Neuronal stem cell (in vitro differentiated cells): ENCODE data around the gene HLA-DQB1.
"Not testable (repeated sequence)": the region's sequence is repeated elsewhere in the genome, so short reads cannot be mapped to it uniquely, and the experiment has no call there.

ENCODE experiments used
- DNase-seq: peaks from one replicate; pipeline ENCODE4 v3.0.0-alpha.2; 2013; ENCODE audit warnings: low spot score
- H2AFZ ChIP-seq: one replicate; pipeline ENCODE4 v1.6.1; 2013; ENCODE audit warnings: mild to moderate bottlenecking, low read length, inconsistent platforms
- H2AK5ac ChIP-seq: 2 replicates; pipeline ENCODE4 v1.6.1; 2013; ENCODE audit warnings: low read depth, mild to moderate bottlenecking, inconsistent platforms, low read length, moderate library complexity, mixed read lengths
- H2BK120ac ChIP-seq: 2 replicates; pipeline ENCODE4 v1.6.1; 2013; ENCODE audit warnings: low read depth, mild to moderate bottlenecking, inconsistent platforms, low read length, moderate library complexity, mixed read lengths
- H2BK12ac ChIP-seq: one replicate; pipeline ENCODE4 v1.6.1; 2013; ENCODE audit warnings: low read length, inconsistent platforms
- H2BK15ac ChIP-seq: 2 replicates; pipeline ENCODE4 v1.6.1; 2013; ENCODE audit warnings: mild to moderate bottlenecking, low read length, inconsistent platforms, mixed read lengths
- H2BK5ac ChIP-seq: one replicate; pipeline ENCODE4 v1.6.1; 2013; ENCODE audit warnings: inconsistent platforms, mild to moderate bottlenecking, low read length, moderate library complexity
- H3K14ac ChIP-seq: one replicate; pipeline ENCODE4 v1.6.1; 2013; ENCODE audit warnings: low read length, inconsistent platforms
- H3K18ac ChIP-seq: 2 replicates; pipeline ENCODE4 v1.6.1; 2013; ENCODE audit warnings: low read length, inconsistent platforms
- H3K23ac ChIP-seq: 2 replicates; pipeline ENCODE4 v1.6.1; 2013; ENCODE audit warnings: low read depth, mild to moderate bottlenecking, mixed read lengths, low read length, inconsistent platforms; ENCODE audit not compliant: poor library complexity
- H3K27ac ChIP-seq: replicated peaks from 3 replicates; pipeline ENCODE4 v1.5.1; 2013; ENCODE audit warnings: low read length, inconsistent platforms
- H3K27me3 ChIP-seq, 3 experiments: 2 replicates each; pipeline ENCODE4 v1.6.1; 2013; ENCODE audit warnings: low read length in 3 of 3, mild to moderate bottlenecking in 2 of 3, inconsistent platforms in 1 of 3, low read depth in 1 of 3, mixed read lengths in 1 of 3, moderate library complexity in 1 of 3; ENCODE audit not compliant: control insufficient read depth in 3 of 3, insufficient read depth in 3 of 3
- H3K36me3 ChIP-seq, 2 donors: replicated peaks in 1 of 2; 2 replicates each; pipeline ENCODE4 v1.6.1; 2013; ENCODE audit warnings: low read length in 2 of 2; ENCODE audit not compliant: control insufficient read depth in 2 of 2, insufficient read depth in 2 of 2
- H3K4ac ChIP-seq: 2 replicates; pipeline ENCODE4 v1.6.1; 2013; ENCODE audit warnings: inconsistent platforms, mild to moderate bottlenecking, low read length, moderate library complexity
- H3K4me1 ChIP-seq, 2 donors: 1 replicate in 1 of 2; 2 replicates in 1 of 2; pipeline ENCODE4 v1.6.1; 2013; ENCODE audit warnings: low read length in 2 of 2, low read depth in 1 of 2; ENCODE audit not compliant: control insufficient read depth in 2 of 2, insufficient read depth in 1 of 2
- H3K4me2 ChIP-seq: one replicate; pipeline ENCODE4 v1.6.1; 2013; ENCODE audit warnings: mild to moderate bottlenecking, low read length, inconsistent platforms; ENCODE audit not compliant: insufficient read depth, poor library complexity, severe bottlenecking
- H3K4me3 ChIP-seq, 2 donors: 2 replicates each; pipeline ENCODE4 v1.5.1; 2013; ENCODE audit warnings: low read length in 2 of 2, mild to moderate bottlenecking in 2 of 2, inconsistent platforms in 1 of 2, moderate library complexity in 1 of 2
- H3K79me1 ChIP-seq: one replicate; pipeline ENCODE4 v1.6.1; 2013; ENCODE audit warnings: low read depth, mild to moderate bottlenecking, inconsistent platforms, low read length, moderate library complexity
- H3K9ac ChIP-seq: one replicate; pipeline ENCODE4 v1.6.1; 2013; ENCODE audit warnings: mild to moderate bottlenecking, low read depth, low read length, inconsistent platforms; ENCODE audit not compliant: poor library complexity
- H3K9me3 ChIP-seq, 2 donors: replicated peaks in 1 of 2; 2 replicates each; pipeline versions ENCODE3 to v1.6.1; 2013; ENCODE audit warnings: low read length in 2 of 2, mild to moderate bottlenecking in 2 of 2, inconsistent platforms in 1 of 2, low read depth in 1 of 2, mixed read lengths in 1 of 2, moderate library complexity in 1 of 2; ENCODE audit not compliant: control insufficient read depth in 2 of 2, insufficient read depth in 1 of 2
- H4K8ac ChIP-seq: one replicate; pipeline ENCODE4 v1.6.1; 2013; ENCODE audit warnings: low read depth, mild to moderate bottlenecking, inconsistent platforms, low read length, moderate library complexity
- H4K91ac ChIP-seq: one replicate; pipeline ENCODE4 v1.6.1; 2013; ENCODE audit warnings: low read length, low read depth, mild to moderate bottlenecking, inconsistent platforms; ENCODE audit not compliant: poor library complexity
- WGBS, 2 donors: extraction: QIAGEN DNeasy Blood & Tissue Kit; methylation state at CpG; one replicate each; pipeline ENCODE4 v1.1.7; 2013; ENCODE audit warnings: missing lambda C conversion rate in 2 of 2, mixed read lengths in 1 of 2; ENCODE audit not compliant: insufficient read length in 2 of 2, insufficient replicate concordance in 1 of 2; ENCODE audit errors: extremely low coverage in 2 of 2; 5-methylcytosine and 5-hydroxymethylcytosine counted together

The HLA-DQB1 gene

DNA sequence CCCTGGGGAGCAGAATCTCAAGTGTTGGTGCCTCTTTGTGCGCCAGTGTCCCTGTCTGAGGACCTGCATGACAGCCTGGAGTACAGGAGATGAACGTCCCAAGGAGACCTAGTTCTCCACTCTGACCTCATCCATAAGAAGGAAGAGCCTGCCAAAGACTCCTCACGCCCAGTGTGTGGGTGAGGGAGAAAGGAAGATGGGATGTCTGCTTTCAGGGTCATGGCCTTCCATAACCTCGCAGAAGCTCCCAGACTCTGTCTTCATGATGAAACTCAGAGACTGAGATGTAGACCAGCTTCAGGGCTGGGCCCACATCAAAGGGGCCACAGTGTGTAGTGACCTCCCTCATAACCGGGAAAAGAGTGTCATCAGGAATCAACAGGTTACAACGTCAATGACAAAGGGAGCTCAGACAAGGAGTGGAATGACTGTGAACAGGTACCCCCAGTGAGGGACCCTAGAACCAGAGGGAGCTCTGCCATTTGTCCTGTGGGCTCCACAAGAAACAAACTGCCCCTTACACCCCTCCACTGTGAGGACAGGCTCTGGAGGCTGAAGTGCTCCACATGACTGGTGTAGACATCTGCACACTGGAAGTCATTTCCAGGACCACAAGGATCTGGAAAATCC lies 8.1 kb downstream of the HLA-DQB1 start:
- no CpG with 5 or more reads among the region's 6 CpGs for WGBS, 2 donors
- Histone ChIP-seq H3K18ac (no peak overlapping the region), H2BK15ac (no peak overlapping the region), H3K79me1 (no peaks in the 10 kb centered on the region), H3K36me3 (no peaks in the 10 kb centered on the region), H2BK5ac (no peak overlapping the region), H3K4me3 (no peak overlapping the region), H3K4ac (no peak overlapping the region), H3K27ac (no peak overlapping the region), H2BK12ac (no peak overlapping the region), H3K27me3 (peaks cover 0 to 5% (median 0%) of the 10 kb centered on the region in 3 experiments), H4K91ac (no peak overlapping the region), H2AK5ac (no peak overlapping the region), H2BK120ac (no peak overlapping the region), H2AFZ (no peak overlapping the region), H3K4me2 (no peak overlapping the region), H3K23ac (no peak overlapping the region), H3K4me1 (no peaks in the 10 kb centered on the region), H3K9ac (no peak overlapping the region), H3K9me3 (no peaks in the 10 kb centered on the region), H4K8ac (no peak overlapping the region), H3K14ac (no peak overlapping the region)
- no peak for DNase-seq

DNA sequence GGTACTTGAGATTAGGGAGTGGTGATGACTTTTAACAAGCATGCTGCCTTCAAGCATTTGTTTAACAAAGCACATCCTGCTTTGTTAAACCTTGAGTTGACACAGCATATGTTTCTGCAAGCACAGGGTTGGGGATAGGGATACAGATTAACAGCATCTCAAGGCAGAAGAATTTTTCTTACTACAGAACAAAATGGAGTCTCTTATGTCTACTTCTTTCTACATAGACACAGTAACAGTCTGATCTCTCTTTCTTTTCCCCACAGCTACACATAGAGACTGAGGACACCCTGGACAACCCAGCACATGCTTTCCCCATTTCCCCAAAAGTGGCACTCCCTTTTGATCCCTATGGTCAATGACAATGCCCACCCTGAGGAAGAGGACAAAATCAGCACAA lies 8.6 kb downstream of the HLA-DQB1 start:
- not testable (repeated sequence) for H4K91ac ChIP-seq, H3K4me3 ChIP-seq, H3K79me1 ChIP-seq, H2AFZ ChIP-seq, H3K14ac ChIP-seq, H2BK15ac ChIP-seq, H3K36me3 ChIP-seq, H2BK120ac ChIP-seq, H3K23ac ChIP-seq, H3K27me3 ChIP-seq, H3K4me2 ChIP-seq, H3K4me1 ChIP-seq, DNase-seq, H3K9me3 ChIP-seq, H3K4ac ChIP-seq, H3K9ac ChIP-seq, H4K8ac ChIP-seq, H3K18ac ChIP-seq, H2BK12ac ChIP-seq, H2BK5ac ChIP-seq, H3K27ac ChIP-seq, H2AK5ac ChIP-seq

DNA sequence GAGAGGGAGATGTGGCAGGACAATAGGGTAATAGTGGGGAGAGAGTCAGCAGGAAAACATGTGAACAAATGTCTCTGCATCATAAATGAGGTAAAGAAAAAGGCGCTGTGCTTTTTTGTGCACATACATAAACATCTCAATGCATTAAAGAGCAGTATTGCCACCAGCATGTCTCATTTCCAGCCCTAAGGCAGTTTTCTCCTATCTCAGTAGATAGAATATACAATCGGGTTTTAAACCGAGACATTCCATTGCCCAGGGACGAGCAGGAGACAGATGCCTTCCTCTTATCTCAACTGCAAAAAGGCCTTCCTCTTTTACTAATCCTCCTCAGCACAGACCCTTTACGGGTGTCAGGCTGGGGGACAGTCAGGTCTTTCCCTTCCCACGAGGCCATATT lies 9.1 kb downstream of the HLA-DQB1 start:
- H3K4me2 ChIP-seq, H3K9me3 ChIP-seq, H4K8ac ChIP-seq, H2BK15ac ChIP-seq, H2BK12ac ChIP-seq, H3K18ac ChIP-seq, H3K9ac ChIP-seq, H3K4ac ChIP-seq, H3K79me1 ChIP-seq, H2BK5ac ChIP-seq, H2AFZ ChIP-seq, H3K4me3 ChIP-seq, H3K36me3 ChIP-seq, H3K27me3 ChIP-seq, H2AK5ac ChIP-seq, H2BK120ac ChIP-seq, H3K27ac ChIP-seq, H3K14ac ChIP-seq, H4K91ac ChIP-seq, DNase-seq, H3K4me1 ChIP-seq, H3K23ac ChIP-seq: not testable (repeated sequence)
- no CpG with 5 or more reads among the region's 6 CpGs for WGBS, 2 donors

DNA sequence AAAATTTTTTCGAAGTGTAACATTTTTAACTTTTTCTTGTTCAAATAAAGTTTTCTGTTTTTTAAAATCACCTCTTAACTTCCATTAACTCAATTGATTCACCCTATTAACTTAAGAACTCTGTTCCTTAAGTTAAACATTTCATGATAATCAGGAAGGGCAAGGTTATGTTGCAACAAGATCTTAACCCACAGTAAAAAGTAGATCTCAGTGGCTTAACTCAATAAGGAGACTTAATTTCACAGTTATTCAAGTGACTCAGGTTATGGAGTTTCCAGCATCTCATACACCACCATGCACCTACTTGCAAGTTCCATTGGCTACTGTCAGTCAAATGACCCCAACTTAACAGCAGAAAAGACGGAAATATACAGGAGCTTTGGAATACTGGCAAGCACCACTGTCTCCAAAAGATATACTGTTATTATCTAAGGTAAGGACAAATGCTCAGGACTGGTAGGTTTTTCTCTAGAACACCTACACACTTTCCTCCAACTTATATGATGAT lies 11.2 kb downstream of the HLA-DQB1 start:
- H2BK15ac ChIP-seq: no peak overlapping the region
- H3K27ac ChIP-seq: no peak overlapping the region
- no peak overlapping the region for H3K18ac ChIP-seq
- no peak overlapping the region for H3K4me3 ChIP-seq
- no peak overlapping the region for H2AK5ac ChIP-seq
- no peak overlapping the region for H2BK5ac ChIP-seq
- WGBS, 2 donors: no CpG with 5 or more reads among the region's 2 CpGs
- no peaks in the 10 kb centered on the region for H3K9me3 ChIP-seq
- no peak for DNase-seq
- H4K8ac ChIP-seq: no peak overlapping the region
- no peak overlapping the region for H2AFZ ChIP-seq
- H3K4ac ChIP-seq: no peak overlapping the region
- H3K4me1 ChIP-seq: no peaks in the 10 kb centered on the region
- no peak overlapping the region for H3K9ac ChIP-seq
- no peaks in the 10 kb centered on the region for H3K27me3 ChIP-seq
- no peak overlapping the region for H2BK12ac ChIP-seq
- no peaks in the 10 kb centered on the region for H3K36me3 ChIP-seq
- H3K4me2 ChIP-seq: no peak overlapping the region
- H2BK120ac ChIP-seq: no peak overlapping the region
- H3K14ac ChIP-seq: no peak overlapping the region
- H4K91ac ChIP-seq: no peak overlapping the region
- no peak overlapping the region for H3K23ac ChIP-seq
- no peaks in the 10 kb centered on the region for H3K79me1 ChIP-seq
